Gastrocnemius medialis (tissue), 4 donors: ENCODE results near the gene DIPK1A.

Experiments used
- CTCF ChIP-seq, 5 experiments: fragments of 450-650 bp in 3 of 5; fragments of 200-600 bp in 2 of 5; sonication (generic) in 2 of 5; IDR thresholded peaks in 4 of 5; conservative IDR thresholded peaks in 1 of 5; 1 replicate in 4 of 5; 2 replicates in 1 of 5; pipeline ENCODE4 v1.5.1; 2016 to 2019; ENCODE audit warnings: antibody characterized with exemption in 5 of 5, mild to moderate bottlenecking in 3 of 5, moderate library complexity in 3 of 5
- POLR2A ChIP-seq, 2 donors: fragments of 450-650 bp; IDR thresholded peaks; one replicate each; pipeline ENCODE4 v1.6.1; 2017; ENCODE audit warnings: antibody characterized with exemption in 2 of 2, mild to moderate bottlenecking in 2 of 2, moderate library complexity in 2 of 2

GRCh38 chr1:92964998-92965397, 3.7 kb upstream of the DIPK1A start:
- TF ChIP-seq CTCF (IDR thresholded peaks at IDR 0.05 in 4 of 5, conservative IDR thresholded peaks at IDR 0.05 in 1 of 5) (no peak), POLR2A (IDR thresholded peaks at IDR 0.05) (no peak)
